WTC11 (cell line): ENCODE measurements around the gene MED12L. TPM values are rescaled to one million over a fixed set of nuclear protein-coding genes. Genes with fewer than 3 reads are reported as not detected.
A peak's percentile ranks its signal among the peaks of the same experiment; 100 is the strongest.

Experiments used
- ATAC-seq: fragments of 200-7000 bp; cut with Tn5 transposase; 2 replicates; pipeline ENCODE4 v1.10.0; 2021; ENCODE audit warnings: mild to moderate bottlenecking, moderate library complexity
- CTCF ChIA-PET: fragments of 300-600 bp; sonication (Branson Sonifier 250); formaldehyde crosslinking; loops from one replicate; lab custom pipeline; 2021; ENCODE audit warnings: antibody characterized with exemption; lab: Charles Lee
- POLR2A ChIA-PET: fragments of 350-600 bp; sonication (Branson Sonifier 250); formaldehyde crosslinking; loops from one replicate; lab custom pipeline; 2021; ENCODE audit warnings: antibody characterized with exemption; lab: Charles Lee
- DNase-seq: peaks from one replicate; pipeline ENCODE4 v3.0.0; 2021; ENCODE audit warnings: low spot score
- H3K27ac Mint-ChIP-seq: 2 replicates; pipeline ENCODE4 v1.8.0; 2021; ENCODE audit warnings: mixed read lengths
- H3K27me3 Mint-ChIP-seq: 2 replicates; pipeline ENCODE4 v1.8.0; 2021; ENCODE audit warnings: low read depth, mild to moderate bottlenecking, moderate library complexity, mixed read lengths
- H3K36me3 Mint-ChIP-seq: 2 replicates; pipeline ENCODE4 v1.8.0; 2021; ENCODE audit warnings: mixed read lengths
- H3K4me1 Mint-ChIP-seq: 2 replicates; pipeline ENCODE4 v1.8.0; 2022; ENCODE audit warnings: mixed read lengths
- H3K4me3 Mint-ChIP-seq: 2 replicates; pipeline ENCODE4 v1.8.0; 2021; ENCODE audit warnings: mild to moderate bottlenecking, moderate library complexity, mixed read lengths
- H3K9me3 Mint-ChIP-seq: 2 replicates; pipeline ENCODE4 v1.8.0; 2021; ENCODE audit warnings: mixed read lengths
- ATF1 ChIP-seq: sonication (generic); formaldehyde crosslinking; IDR thresholded peaks from 2 replicates; pipeline ENCODE4 v1.8.1; 2023; ENCODE audit warnings: mild to moderate bottlenecking, moderate library complexity, missing genetic modification reagents
- ESRRA ChIP-seq: sonication (generic); formaldehyde crosslinking; IDR thresholded peaks from 2 replicates; pipeline ENCODE4 v1.8.1; 2022; ENCODE audit warnings: mild to moderate bottlenecking, missing genetic modification reagents, borderline replicate concordance
- GTF2I ChIP-seq: fragments of 250-450 bp; sonication (Bioruptor Pico); conservative IDR thresholded peaks from 2 replicates; pipeline ENCODE4 v1.4.0; 2021; ENCODE audit warnings: mild to moderate bottlenecking
- MXD4 ChIP-seq: fragments of 250-450 bp; sonication (Bioruptor Pico); IDR thresholded peaks from 2 replicates; pipeline ENCODE4 v1.8.0; 2021; ENCODE audit warnings: mild to moderate bottlenecking, moderate library complexity, borderline replicate concordance
- NFE2L1 ChIP-seq: sonication (generic); formaldehyde crosslinking; IDR thresholded peaks from 2 replicates; pipeline ENCODE4 v1.8.1; 2023; ENCODE audit warnings: missing genetic modification reagents
- NR3C1 ChIP-seq: sonication (generic); formaldehyde crosslinking; conservative IDR thresholded peaks from 2 replicates; pipeline ENCODE4 v1.8.1; 2023; ENCODE audit warnings: low read depth, mild to moderate bottlenecking, missing genetic modification reagents
- RELA ChIP-seq: sonication (generic); formaldehyde crosslinking; IDR thresholded peaks from 2 replicates; pipeline ENCODE4 v1.8.1; 2022; ENCODE audit warnings: missing genetic modification reagents, mild to moderate bottlenecking, borderline replicate concordance
- SMAD4 ChIP-seq: sonication (generic); formaldehyde crosslinking; IDR thresholded peaks from 2 replicates; pipeline ENCODE4 v1.8.0; 2022; ENCODE audit warnings: mild to moderate bottlenecking, missing genetic modification reagents
- SOX15 ChIP-seq: fragments of 250-450 bp; sonication (Bioruptor Pico); IDR thresholded peaks from 2 replicates; pipeline ENCODE4 v1.9.0; 2021; ENCODE audit warnings: mild to moderate bottlenecking
- TCF7 ChIP-seq: sonication (generic); formaldehyde crosslinking; IDR thresholded peaks from 2 replicates; pipeline ENCODE4 v1.8.0; 2022; ENCODE audit warnings: mild to moderate bottlenecking, low read depth, missing genetic modification reagents, moderate library complexity
- TEAD4 ChIP-seq: sonication (generic); formaldehyde crosslinking; IDR thresholded peaks from 2 replicates; pipeline ENCODE4 v1.8.0; 2022; ENCODE audit warnings: mild to moderate bottlenecking, missing genetic modification reagents
- TP53 ChIP-seq: sonication (generic); formaldehyde crosslinking; IDR thresholded peaks from 2 replicates; pipeline ENCODE4 v1.8.1; 2023; ENCODE audit warnings: mild to moderate bottlenecking, missing genetic modification reagents
- total RNA-seq: library from RNA; stranded (reverse); gene quantifications from 3 replicates; pipeline ENCODE4 v1.2.3, GENCODE V29; 2021
- TF ChIP-seq, protein P1 (sequence below): sonication (generic); formaldehyde crosslinking; IDR thresholded peaks from 2 replicates; pipeline ENCODE4 v1.8.0; 2022; ENCODE audit warnings: mild to moderate bottlenecking, missing genetic modification reagents
- TF ChIP-seq, protein P2 (sequence below): fragments of 250-450 bp; sonication (Bioruptor Pico); IDR thresholded peaks from 2 replicates; pipeline ENCODE4 v1.9.0; 2021; ENCODE audit warnings: mild to moderate bottlenecking, borderline replicate concordance
- TF ChIP-seq, protein P3 (sequence below): sonication (generic); formaldehyde crosslinking; conservative IDR thresholded peaks from 2 replicates; pipeline ENCODE4 v1.8.1; 2022; ENCODE audit warnings: mild to moderate bottlenecking, missing genetic modification reagents
- TF ChIP-seq, protein P4 (sequence below): sonication (generic); formaldehyde crosslinking; IDR thresholded peaks from 2 replicates; pipeline ENCODE4 v1.8.0; 2023; ENCODE audit warnings: missing genetic modification reagents
- TF ChIP-seq, protein P5 (sequence below): fragments of 250-450 bp; sonication (Bioruptor Pico); IDR thresholded peaks from 2 replicates; pipeline ENCODE4 v1.9.0; 2021; ENCODE audit warnings: moderate library complexity, mild to moderate bottlenecking, inconsistent platforms, borderline replicate concordance
- TF ChIP-seq, protein P6 (sequence below): fragments of 250-450 bp; sonication (Bioruptor Pico); conservative IDR thresholded peaks from 2 replicates; pipeline ENCODE4 v1.9.0; 2021; ENCODE audit warnings: mild to moderate bottlenecking

Gene MED12L
- total RNA-seq, 1 experiment from 2014 or later: 27.4 TPM

DNA sequence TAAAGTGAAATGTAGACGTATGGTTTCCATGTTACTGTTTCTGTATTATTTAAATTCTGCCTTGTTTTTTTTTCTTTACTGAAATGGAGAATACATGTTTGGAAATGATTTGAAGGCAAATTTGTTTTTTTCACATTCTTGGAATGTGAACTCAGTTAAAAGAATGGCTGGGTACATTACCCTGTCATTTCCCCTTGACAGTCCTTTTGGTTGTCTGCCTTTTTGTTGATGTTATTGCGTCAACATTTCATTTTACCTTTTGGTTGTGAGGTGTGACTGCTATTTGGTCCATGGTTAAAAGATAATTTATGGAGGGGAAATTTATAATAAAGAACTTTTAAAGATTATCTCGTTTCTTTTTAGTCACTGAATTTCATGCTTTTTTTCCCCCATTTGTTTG lies 120.7 kb downstream of the MED12L start:
- no peak overlapping the region for H3K4me3 Mint-ChIP-seq
- ATAC-seq: no peak
- TF ChIP-seq TCF7 (CRISPR knock-in tag) (no peak), ESRRA (CRISPR knock-in tag) (no peak), MXD4 (CRISPR knock-in tag) (no peak), SMAD4 (CRISPR knock-in tag) (no peak), NFE2L1 (no peak)
- TF ChIP-seq, protein P1, sequence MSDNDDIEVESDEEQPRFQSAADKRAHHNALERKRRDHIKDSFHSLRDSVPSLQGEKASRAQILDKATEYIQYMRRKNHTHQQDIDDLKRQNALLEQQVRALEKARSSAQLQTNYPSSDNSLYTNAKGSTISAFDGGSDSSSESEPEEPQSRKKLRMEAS (CRISPR knock-in tag): no peak
- TF ChIP-seq, protein P2, sequence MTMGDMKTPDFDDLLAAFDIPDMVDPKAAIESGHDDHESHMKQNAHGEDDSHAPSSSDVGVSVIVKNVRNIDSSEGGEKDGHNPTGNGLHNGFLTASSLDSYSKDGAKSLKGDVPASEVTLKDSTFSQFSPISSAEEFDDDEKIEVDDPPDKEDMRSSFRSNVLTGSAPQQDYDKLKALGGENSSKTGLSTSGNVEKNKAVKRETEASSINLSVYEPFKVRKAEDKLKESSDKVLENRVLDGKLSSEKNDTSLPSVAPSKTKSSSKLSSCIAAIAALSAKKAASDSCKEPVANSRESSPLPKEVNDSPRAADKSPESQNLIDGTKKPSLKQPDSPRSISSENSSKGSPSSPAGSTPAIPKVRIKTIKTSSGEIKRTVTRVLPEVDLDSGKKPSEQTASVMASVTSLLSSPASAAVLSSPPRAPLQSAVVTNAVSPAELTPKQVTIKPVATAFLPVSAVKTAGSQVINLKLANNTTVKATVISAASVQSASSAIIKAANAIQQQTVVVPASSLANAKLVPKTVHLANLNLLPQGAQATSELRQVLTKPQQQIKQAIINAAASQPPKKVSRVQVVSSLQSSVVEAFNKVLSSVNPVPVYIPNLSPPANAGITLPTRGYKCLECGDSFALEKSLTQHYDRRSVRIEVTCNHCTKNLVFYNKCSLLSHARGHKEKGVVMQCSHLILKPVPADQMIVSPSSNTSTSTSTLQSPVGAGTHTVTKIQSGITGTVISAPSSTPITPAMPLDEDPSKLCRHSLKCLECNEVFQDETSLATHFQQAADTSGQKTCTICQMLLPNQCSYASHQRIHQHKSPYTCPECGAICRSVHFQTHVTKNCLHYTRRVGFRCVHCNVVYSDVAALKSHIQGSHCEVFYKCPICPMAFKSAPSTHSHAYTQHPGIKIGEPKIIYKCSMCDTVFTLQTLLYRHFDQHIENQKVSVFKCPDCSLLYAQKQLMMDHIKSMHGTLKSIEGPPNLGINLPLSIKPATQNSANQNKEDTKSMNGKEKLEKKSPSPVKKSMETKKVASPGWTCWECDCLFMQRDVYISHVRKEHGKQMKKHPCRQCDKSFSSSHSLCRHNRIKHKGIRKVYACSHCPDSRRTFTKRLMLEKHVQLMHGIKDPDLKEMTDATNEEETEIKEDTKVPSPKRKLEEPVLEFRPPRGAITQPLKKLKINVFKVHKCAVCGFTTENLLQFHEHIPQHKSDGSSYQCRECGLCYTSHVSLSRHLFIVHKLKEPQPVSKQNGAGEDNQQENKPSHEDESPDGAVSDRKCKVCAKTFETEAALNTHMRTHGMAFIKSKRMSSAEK: no peak
- TF ChIP-seq, all 79 proteins: peak for 0
- DNase-seq: no peak
- ChIA-PET POLR2A (no interaction called here), CTCF (interaction anchor here (0.6 to 0.7 kb wide), 2 partner anchors 1075 to 1625 kb away, joined by 3 read pairs; no protein-coding TSS in a partner anchor)
- no peaks in the 10 kb centered on the region for H3K27me3 Mint-ChIP-seq
- H3K9me3 Mint-ChIP-seq: no peaks in the 10 kb centered on the region
- H3K27ac Mint-ChIP-seq: no peak overlapping the region
- H3K36me3 Mint-ChIP-seq: no peaks in the 10 kb centered on the region
- H3K4me1 Mint-ChIP-seq: peaks cover 15% of the 10 kb centered on the region

DNA sequence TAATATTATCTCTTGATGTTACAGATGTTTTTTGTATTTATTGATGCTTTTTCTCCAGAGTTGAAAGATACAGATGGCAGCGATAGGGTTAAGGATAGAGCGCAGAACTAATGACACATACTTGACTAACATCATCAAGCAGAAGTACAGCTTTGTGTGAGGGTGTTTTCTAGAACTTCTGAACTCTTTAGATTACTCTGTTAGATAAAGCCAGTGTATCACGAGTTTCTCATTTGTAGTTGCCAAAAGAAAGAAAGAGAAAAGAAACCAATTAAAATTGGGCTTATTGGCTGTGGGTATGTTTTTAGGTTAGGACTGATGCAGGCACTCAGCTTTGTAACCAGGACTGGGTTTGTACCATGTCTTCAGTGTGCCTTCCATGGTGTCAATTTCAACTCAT lies 124.2 kb downstream of the MED12L start:
- Mint-ChIP-seq H3K9me3 (no peaks in the 10 kb centered on the region), H3K4me1 (peaks cover 20% of the 10 kb centered on the region), H3K27me3 (no peaks in the 10 kb centered on the region), H3K4me3 (no peak overlapping the region), H3K27ac (no peak overlapping the region), H3K36me3 (no peaks in the 10 kb centered on the region)
- ATAC-seq (no peak), DNase-seq (no peak)
- TF ChIP-seq TEAD4 (CRISPR knock-in tag) (no peak), NR3C1 (CRISPR knock-in tag) (no peak), RELA (CRISPR knock-in tag) (no peak), GTF2I (no peak), ATF1 (CRISPR knock-in tag) (no peak)
- TF ChIP-seq, protein P3, sequence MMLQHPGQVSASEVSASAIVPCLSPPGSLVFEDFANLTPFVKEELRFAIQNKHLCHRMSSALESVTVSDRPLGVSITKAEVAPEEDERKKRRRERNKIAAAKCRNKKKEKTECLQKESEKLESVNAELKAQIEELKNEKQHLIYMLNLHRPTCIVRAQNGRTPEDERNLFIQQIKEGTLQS (CRISPR knock-in tag): no peak
- TF ChIP-seq, protein P4, sequence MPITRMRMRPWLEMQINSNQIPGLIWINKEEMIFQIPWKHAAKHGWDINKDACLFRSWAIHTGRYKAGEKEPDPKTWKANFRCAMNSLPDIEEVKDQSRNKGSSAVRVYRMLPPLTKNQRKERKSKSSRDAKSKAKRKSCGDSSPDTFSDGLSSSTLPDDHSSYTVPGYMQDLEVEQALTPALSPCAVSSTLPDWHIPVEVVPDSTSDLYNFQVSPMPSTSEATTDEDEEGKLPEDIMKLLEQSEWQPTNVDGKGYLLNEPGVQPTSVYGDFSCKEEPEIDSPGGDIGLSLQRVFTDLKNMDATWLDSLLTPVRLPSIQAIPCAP: no peak
- POLR2A ChIA-PET: no interaction called here
- CTCF ChIA-PET: no interaction called here

DNA sequence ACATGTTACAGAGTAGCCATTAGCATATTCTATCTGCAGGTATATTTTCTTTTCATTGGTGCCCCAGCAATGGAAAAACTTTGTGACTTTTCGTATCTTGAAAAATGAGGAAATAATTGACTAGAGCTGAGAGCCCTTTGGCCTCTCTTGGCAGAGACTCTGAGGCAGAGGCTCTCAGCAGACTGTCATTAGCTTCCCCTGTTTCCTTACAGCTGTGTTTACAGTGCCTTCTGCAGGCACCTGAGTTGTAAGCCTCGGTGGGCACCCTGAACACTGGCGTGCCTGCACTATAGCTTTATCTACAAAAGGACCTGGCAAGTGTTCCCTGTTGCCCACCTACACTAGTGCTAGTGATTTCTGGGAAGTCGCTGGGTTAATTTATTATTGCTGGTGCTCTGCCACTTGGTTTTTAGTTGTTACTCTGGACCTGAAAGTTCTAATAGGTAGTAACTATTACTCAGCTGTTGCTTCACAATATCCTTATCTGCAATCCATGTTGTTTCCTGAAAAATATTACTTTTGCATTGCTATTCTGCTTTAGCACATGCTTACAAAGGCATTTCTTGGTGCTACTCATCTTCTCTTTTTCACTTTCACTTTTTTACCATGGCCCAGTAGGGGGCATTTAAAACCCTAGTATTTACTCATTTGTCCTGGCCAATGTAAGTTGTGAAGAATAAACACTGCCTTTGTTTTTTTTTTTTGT lies 125.4 kb downstream of the MED12L start:
- Mint-ChIP-seq H3K27me3 (no peaks in the 10 kb centered on the region), H3K27ac (no peak overlapping the region; the same call in 1 of the 2 replicates), H3K9me3 (no peaks in the 10 kb centered on the region), H3K4me1 (peaks cover 18% of the 10 kb centered on the region), H3K4me3 (no peak overlapping the region), H3K36me3 (no peaks in the 10 kb centered on the region)
- ATAC-seq (peak; percentile 49; the same call in 1 of the 2 replicates), DNase-seq (no peak)
- CTCF ChIA-PET: interaction anchor here (1.1 to 1.3 kb wide), 2 partner anchors 43 to 55 kb away, joined by 3 to 5 read pairs; no protein-coding TSS in a partner anchor
- no peak for TF ChIP-seq SOX15 (CRISPR knock-in tag)
- TF ChIP-seq, protein P5, sequence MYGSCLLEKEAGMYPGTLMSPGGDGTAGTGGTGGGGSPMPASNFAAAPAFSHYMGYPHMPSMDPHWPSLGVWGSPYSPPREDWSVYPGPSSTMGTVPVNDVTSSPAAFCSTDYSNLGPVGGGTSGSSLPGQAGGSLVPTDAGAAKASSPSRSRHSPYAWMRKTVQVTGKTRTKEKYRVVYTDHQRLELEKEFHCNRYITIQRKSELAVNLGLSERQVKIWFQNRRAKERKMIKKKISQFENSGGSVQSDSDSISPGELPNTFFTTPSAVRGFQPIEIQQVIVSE (CRISPR knock-in tag): no peak
- TF ChIP-seq, protein P6, sequence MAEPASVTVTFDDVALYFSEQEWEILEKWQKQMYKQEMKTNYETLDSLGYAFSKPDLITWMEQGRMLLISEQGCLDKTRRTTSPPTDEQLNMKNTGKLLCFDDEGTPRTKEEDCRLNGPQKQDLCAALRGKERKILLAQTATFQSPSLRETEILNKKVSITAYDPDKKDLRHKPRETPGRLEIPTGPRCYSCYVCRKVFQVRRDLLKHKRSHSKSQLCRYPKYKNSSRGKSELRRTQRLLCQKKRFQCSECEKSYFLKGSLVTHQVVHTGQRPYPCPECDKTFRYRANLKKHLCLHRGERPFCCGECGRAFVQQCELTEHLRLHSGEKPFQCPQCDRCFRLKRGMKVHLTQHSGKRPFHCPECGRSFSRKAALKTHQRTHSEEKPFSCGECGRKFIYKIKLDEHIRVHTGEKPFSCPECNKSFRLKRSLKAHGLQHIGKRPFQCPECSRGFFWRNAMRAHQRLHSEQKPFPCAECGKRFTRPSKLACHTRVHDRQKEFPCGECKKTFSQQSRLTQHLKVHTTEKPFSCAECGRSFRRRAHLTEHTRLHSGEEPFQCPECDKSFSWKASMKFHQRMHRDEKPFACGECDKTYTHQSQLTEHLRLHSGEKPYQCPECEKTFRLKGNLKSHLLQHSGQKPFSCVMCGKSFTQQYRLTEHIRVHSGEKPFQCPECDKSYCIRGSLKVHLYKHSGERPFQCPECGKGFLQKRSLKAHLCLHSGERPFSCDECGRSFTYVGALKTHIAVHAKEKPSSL (CRISPR knock-in tag): no peak
- no peak for TF ChIP-seq TP53 (CRISPR knock-in tag)
- POLR2A ChIA-PET: no interaction called here
